Suprapubic skin (tissue), 3 donors: ENCODE measurements around the gene TMEM132D.

Experiments used
- POLR2AphosphoS5 ChIP-seq, 3 donors: sonication (generic); formaldehyde crosslinking; IDR thresholded peaks; one replicate each; pipeline ENCODE4 v1.6.1; 2017; ENCODE audit warnings: antibody characterized with exemption in 3 of 3
- TF ChIP-seq, protein P1 (sequence below), 2 donors: fragments of 200-600 bp in 1 of 2; fragments of 450-650 bp in 1 of 2; sonication (generic) in 1 of 2; IDR thresholded peaks; one replicate each; pipeline ENCODE4 v1.5.1; 2016 to 2019; ENCODE audit warnings: antibody characterized with exemption in 2 of 2, mild to moderate bottlenecking in 1 of 2, moderate library complexity in 1 of 2

DNA sequence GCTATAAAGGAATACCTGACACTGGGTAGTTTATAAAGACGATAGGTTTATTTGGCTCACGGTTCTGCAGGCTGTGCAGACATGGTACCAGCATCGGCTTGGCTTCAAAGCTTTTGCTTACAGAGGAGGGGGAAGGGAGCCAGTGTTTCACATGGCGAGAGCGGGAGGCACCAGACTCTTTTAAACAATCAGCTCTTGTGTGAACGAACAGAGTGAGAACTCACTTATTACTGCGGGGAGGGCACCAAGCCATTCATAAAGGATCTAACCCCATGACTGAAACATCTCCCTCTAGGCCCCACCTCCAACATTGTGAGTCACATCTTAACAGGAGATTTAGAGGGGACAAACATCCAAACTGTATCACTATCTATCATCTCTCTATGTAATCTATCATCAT, 227.4 kb downstream of the TMEM132D start:
- TF ChIP-seq, protein P1, sequence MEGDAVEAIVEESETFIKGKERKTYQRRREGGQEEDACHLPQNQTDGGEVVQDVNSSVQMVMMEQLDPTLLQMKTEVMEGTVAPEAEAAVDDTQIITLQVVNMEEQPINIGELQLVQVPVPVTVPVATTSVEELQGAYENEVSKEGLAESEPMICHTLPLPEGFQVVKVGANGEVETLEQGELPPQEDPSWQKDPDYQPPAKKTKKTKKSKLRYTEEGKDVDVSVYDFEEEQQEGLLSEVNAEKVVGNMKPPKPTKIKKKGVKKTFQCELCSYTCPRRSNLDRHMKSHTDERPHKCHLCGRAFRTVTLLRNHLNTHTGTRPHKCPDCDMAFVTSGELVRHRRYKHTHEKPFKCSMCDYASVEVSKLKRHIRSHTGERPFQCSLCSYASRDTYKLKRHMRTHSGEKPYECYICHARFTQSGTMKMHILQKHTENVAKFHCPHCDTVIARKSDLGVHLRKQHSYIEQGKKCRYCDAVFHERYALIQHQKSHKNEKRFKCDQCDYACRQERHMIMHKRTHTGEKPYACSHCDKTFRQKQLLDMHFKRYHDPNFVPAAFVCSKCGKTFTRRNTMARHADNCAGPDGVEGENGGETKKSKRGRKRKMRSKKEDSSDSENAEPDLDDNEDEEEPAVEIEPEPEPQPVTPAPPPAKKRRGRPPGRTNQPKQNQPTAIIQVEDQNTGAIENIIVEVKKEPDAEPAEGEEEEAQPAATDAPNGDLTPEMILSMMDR (IDR thresholded peaks at IDR 0.05), result no peak
- TF ChIP-seq POLR2AphosphoS5 (IDR thresholded peaks at IDR 0.05), result no peak
